ENCODE results near the gene PDSS2. TPM values are rescaled to one million over a fixed set of nuclear protein-coding genes. Genes with fewer than 3 reads are reported as not detected.

The PDSS2 gene
- total and polyA plus RNA-seq, 2 of the 4 experiments (the other 2 are of a cell fraction): 8.6 to 9.2 TPM

DNA sequence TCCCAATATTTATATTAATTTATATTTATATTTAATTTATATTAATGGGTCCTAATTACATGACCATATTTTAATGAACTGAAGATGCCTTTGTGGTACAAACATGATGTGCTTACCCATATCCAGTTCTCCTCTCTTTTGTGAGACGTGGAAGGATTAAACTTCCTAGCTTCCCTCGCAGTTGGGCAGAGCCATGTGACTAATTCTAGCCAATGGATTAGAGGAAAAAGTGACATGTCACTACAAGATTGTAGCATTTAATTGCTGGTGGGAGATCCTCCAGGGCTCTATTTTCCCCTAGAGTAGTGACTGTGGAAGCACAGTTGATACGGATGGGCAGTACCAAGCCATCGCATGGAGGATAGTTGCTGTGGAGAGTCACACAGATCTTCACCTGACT is 25.8 kb upstream of the PDSS2 start:
- Histone ChIP-seq H2BK120ac (ENCODE audit: low read depth, low read length) (no peak overlapping the region), H3K4me2 (ENCODE audit: low read depth, low read length) (no peak overlapping the region), H4K91ac (ENCODE audit: insufficient read depth, low read depth, low read length) (no peak overlapping the region), H2BK20ac (ENCODE audit: low read depth, low read length) (no peak overlapping the region), H2AK5ac (ENCODE audit: low read depth, low read length) (no peak overlapping the region), H3K4ac (ENCODE audit: low read depth, low read length) (no peak overlapping the region), H3K9me1 (ENCODE audit: insufficient read depth, low read length) (no peaks in the 10 kb centered on the region), H4K5ac (ENCODE audit: low read depth, low read length) (no peak overlapping the region), H3K4me1 (ENCODE audit: control insufficient read depth, insufficient read depth, low read length) (no peaks in the 10 kb centered on the region; the same call in 1 of the 2 replicates), H3K56ac (ENCODE audit: extremely low read depth, insufficient read depth, low read length) (no peak overlapping the region), H2AFZ (replicated peaks; ENCODE audit: low read length, poor library complexity) (no peak overlapping the region), H3K23ac (ENCODE audit: low read depth, low read length) (no peak overlapping the region), H3K27ac (ENCODE audit: insufficient read depth, low read length) (no peak overlapping the region), H3K9me3 (ENCODE audit: control insufficient read depth, insufficient read depth, low read length) (no peaks in the 10 kb centered on the region), H4K8ac (ENCODE audit: low read depth in 2 of 2, low read length in 2 of 2) (no peak overlapping the region), H3K4me3 (ENCODE audit: insufficient read depth, low read depth, low read length) (no peak overlapping the region), H3K14ac (replicated peaks; ENCODE audit: low read depth, low read length) (no peak overlapping the region), H3K27me3 (ENCODE audit: control insufficient read depth, insufficient read depth, low read length) (peaks cover 32% of the 10 kb centered on the region), H3K36me3 (ENCODE audit: control insufficient read depth, insufficient read depth, low read length) (no peaks in the 10 kb centered on the region), H3K9ac (ENCODE audit: low read depth, low read length) (no peak overlapping the region), H4K20me1 (ENCODE audit: insufficient read depth, low read length) (no peaks in the 10 kb centered on the region), H2AK9ac (replicated peaks; ENCODE audit: low read depth, low read length, poor library complexity) (peak overlapping the region; percentile 50), H3K79me1 (ENCODE audit: low read depth in 1 of 2, low read length in 2 of 2) (no peaks in the 10 kb centered on the region), H3K18ac (ENCODE audit: low read depth, low read length) (no peak overlapping the region), H2BK15ac (ENCODE audit: low read depth, low read length) (no peak overlapping the region), H2BK5ac (ENCODE audit: low read depth, low read length, poor library complexity, severe bottlenecking) (no peak overlapping the region)
- WGBS, 2 experiments (ENCODE audit: extremely low coverage in 2 of 2, insufficient read length in 1 of 2): no CpG with 5 or more reads among the region's 4 CpGs
- ChIA-PET POLR2A (ENCODE audit: unreplicated experiment) (no interaction called here), CTCF (interaction anchor here (0.5 to 1.5 kb wide), 2 partner anchors 12 to 222 kb away, joined by 3 to 4 read pairs; no protein-coding TSS in a partner anchor)
- dilution Hi-C loops (cut with HindIII; ENCODE audit: low sequenced_read_pairs, unreplicated experiment): no loop called here
- ATAC-seq (ENCODE audit: low read depth) (no peak), DNase-seq (no peak)
- in situ Hi-C loops (cut with MboI; ENCODE audit: low sequenced_read_pairs): no loop called here
- BruUV-seq (replicated peaks): no TSS peak
- intact Hi-C loops (cut with micrococcal nuclease): loop anchor here (5.0 kb wide), 1 partner anchor 217 kb away; no protein-coding TSS in a partner anchor
- TF ChIP-seq RFX5 (IDR thresholded peaks at IDR 0.05; ENCODE audit: low read depth, low read length): no peak
- TF ChIP-seq, protein P1, sequence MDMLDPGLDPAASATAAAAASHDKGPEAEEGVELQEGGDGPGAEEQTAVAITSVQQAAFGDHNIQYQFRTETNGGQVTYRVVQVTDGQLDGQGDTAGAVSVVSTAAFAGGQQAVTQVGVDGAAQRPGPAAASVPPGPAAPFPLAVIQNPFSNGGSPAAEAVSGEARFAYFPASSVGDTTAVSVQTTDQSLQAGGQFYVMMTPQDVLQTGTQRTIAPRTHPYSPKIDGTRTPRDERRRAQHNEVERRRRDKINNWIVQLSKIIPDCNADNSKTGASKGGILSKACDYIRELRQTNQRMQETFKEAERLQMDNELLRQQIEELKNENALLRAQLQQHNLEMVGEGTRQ (IDR thresholded peaks at IDR 0.05; ENCODE audit: low read depth, low read length): peak; percentile 6; the same call in 1 of the 2 replicates

All from IMR-90 (cell line).